GM21717 (cell line): ENCODE measurements around the gene DMTF1.

Experiments
- ATAC-seq: cut with Tn5 transposase; IDR thresholded peaks from one replicate; pipeline ENCODE4 v1.9.1; 2021; ENCODE audit warnings: mild to moderate bottlenecking, moderate library complexity; ENCODE audit not compliant: unreplicated experiment

Gene DMTF1

DNA sequence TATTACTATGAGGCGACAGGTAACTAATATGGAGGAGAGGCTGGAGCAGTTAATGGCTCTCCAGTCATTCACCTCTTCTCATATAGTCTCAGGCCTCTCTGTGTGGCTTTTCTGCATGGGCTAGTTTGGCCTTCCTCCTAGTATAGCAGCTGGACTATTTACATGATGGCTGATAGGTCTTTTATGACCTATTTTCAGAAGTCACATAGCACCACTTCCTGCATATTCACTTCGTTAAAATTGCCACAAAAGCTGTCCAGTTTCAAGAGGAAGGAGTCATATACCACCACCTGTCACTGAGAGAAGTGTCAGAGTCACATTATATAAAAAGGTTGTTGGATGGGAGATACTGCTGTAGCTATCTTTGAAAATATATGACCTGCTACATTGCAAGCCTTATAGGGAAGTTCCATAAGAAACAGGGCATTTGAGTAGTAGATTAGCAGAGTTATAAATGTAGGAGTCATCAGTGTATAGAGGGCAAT lies 8.0 kb upstream of the DMTF1 start:
- peak; percentile 92 for ATAC-seq

GRCh38 chr7:87146740-87147386 lies 5.4 kb upstream of the DMTF1 start:
- no peak for ATAC-seq

DNA sequence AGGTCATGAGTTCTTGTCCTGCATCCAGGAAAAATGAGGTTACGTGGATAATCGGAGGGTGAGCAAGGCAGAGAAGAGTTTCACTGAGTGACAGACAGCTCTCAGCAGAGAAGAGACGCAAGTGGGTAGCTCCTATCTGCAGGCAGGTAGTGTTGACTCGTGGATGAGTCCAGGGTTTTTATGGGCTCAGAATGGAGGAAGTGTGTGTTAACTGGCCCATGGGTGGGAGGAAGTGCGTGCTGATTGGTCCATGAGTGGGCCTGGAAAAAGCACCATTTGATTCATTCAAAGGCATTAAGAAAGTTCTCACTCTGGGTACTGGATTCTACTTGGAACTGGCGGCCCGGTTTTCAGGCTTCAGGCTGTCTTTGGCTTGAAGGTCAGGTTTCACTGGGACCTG lies 4.8 kb upstream of the DMTF1 start:
- no peak for ATAC-seq

DNA sequence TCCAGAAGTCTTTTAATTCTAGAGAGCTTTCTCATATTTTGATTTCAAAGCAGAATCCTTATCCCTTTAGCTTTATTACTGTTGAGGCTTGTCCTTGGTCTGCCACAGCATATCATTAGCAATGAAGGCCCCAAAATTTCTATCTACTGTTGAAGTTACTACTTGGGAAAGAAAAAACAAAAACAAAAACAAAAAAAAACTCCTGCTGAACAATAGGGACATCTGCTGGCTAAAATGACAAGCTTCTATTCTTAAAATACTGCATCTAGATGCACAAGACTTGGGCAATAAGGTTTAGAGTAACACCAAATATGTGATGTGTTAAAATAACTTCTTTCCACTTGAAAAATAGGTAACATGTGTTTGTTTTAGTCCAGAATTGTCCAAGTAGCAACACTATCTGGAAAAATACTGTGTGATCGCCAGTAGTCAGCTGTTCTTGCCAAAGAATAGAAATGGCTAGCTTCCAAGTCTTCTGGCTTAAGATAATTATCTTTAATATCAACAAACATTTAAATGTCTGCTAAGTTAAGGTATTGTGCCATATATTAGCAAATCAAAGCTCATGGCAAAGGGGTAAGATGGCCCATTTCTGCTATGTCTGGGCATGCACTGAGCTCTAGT lies 3.8 kb upstream of the DMTF1 start:
- ATAC-seq: no peak

DNA sequence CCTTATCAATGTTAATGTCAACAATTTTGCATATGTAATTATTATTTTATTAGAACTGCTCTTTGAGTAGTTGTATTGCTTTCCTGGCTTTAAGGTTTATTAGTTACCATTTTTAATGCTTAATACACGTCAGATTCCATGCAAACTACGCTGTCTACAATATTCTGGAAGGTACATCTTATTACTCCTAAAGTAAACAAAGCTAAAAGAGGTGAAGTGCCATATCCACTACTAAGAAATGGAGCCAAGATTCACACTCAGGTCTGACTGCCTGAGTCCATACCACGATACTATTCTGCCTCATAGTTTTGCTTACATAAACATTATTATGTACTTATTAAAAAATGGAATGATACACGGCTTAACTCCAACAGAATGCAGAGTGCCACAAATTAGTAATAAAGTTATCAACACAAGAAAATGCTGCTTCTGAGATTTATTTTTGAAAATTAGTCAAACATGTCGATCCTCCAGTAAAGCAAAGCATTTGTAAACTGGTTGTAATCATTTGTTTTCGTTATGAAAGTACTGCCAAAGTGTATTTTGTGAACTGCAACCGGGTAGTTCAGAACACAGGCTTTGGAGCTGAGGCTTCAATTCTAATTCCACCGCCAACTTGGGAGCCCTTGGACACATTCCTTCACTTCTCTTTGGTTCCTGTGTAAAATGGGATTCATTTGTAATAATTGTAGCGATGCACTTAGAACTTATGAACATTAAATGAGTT lies 1.1 kb upstream of the DMTF1 start:
- no peak for ATAC-seq

DNA sequence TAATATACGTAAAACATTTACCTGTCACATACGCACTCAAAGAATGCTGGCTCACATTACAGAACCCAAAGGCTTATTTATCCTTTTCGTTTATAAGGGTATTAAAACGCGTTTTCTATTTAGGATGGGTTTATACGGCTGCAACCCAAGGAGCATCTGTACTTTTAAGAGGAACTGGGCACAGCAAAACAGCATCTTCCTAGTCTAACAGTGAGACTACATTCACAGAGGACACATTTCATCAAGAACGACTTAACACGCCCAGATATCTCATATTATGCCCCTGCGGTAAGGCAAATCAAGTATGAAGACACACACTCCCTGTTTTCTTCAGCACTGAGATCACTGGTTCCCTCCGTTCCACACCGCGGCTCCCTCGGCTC lies 533 bp upstream of the DMTF1 start:
- ATAC-seq: peak; percentile 36

GRCh38 chr7:87152897-87153641 lies 816 bp downstream of the DMTF1 start:
- ATAC-seq: peak; percentile 18

- no peak for ATAC-seq
These were observed 1.9 kb downstream of the DMTF1 start for GRCh38 chr7:87154166-87154565.

GRCh38 chr7:87154569-87154968 lies 2.3 kb downstream of the DMTF1 start:
- ATAC-seq: no peak

DNA sequence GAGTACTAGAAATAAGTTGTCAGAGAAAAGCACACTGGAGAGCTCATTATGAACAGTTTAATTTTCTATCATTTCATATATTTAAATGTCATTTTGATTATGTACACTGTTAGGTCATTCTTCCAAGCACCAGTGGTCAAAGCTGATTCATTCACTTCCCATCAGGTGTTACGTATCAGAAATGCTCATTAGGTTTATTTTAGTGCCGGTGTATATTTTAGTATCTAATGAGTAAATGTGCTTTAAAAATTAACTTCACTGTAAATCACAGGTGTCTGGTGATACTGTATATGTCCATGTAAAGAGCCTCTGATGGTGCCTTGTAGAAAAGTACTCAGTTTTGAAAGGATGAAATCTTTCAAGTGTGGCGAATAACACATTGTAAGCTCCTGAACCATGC lies 3.5 kb downstream of the DMTF1 start:
- no peak for ATAC-seq

- ATAC-seq: no peak
These were observed 4.5 kb downstream of the DMTF1 start for GRCh38 chr7:87156709-87157108.

DNA sequence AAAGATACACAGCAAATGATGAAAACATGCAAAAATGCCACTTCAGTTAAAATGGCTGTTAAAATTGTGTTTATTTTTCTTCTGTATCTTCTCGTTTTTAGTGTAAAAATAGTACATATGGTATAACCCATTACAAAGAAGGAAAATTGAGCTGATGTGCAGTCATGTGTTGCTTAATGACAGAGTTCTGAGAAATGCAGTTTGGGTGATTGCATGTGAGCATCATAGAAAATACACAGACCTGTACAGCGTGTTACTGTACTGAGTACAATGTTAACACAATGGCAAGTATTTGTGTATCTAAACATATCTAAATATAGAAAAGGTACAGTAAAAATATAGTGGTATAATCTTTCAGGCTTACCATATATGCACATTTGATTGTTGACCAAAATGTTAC lies 7.3 kb downstream of the DMTF1 start:
- ATAC-seq: peak; percentile 40

DNA sequence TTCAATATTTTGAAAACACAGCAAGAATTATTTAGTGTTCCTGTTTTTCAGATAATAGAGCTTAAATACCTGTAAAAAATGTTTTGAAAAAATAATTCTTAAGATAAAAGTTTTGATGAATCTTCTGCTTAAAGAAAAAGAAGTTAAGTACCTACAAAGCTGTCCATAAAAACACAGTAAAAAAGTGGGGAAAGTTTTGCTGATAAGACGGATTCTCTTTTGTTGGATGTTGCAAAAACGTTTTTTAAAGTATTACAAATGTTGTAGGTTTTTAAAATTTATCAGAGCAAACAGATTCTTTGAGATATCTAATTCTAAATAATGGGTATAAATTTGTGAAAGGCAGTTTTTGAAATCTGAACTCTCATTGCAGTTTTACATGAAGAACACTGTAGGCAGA lies 12.2 kb downstream of the DMTF1 start:
- ATAC-seq: no peak

- no peak for ATAC-seq
These were observed 18.6 kb downstream of the DMTF1 start for GRCh38 chr7:87170828-87171227.

DNA sequence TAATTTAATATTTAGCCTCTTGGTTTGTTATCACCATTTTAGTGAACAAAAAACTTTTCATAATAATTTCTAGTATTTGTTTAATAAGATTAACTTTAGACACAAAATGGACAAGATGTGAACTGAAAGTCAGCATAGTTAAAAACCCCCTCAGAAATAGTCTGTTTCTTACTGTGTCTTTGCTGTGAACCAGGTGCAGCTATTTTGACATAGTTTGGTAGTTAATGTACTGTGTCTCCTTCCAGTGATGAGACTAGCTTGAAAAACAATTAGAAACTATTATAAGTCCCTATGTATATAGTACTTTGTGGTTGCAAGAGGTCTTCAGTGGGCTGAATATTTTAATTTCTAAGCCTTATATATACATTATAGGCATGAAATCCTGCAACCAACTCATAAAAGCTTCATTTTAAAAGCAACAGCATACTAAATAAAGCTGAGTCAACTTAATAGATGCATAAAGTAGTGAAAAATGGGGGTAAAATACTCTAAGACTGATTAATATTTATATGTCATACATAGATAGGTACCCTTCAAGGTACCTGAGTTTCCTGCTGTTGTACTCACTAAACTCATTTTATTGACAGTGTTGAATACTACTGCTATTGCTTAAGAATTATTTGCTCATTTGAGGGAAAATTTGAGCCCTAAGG lies 19.2 kb downstream of the DMTF1 start:
- no peak for ATAC-seq

- ATAC-seq: no peak
These were observed 21.2 kb downstream of the DMTF1 start for GRCh38 chr7:87173471-87173870.

GRCh38 chr7:87178320-87178719 lies 26.1 kb downstream of the DMTF1 start:
- no peak for ATAC-seq

DNA sequence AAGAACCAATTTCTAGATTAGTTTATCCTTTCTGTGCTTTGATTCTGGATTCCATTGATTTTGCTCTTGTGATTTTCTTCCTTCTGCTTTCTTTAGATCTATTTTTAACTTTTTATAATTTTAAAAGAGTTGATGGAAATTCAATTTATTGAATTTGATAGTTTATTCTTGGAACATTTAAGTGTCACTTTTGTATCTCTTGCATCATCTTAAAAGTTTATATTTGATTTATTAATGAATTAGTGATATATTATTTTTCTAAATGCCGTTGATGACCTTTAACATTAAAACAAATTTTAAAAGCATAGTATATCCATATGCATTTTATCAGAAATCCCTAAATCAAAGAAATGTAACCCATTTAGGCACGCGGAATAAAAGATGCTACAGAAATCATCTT lies 26.9 kb downstream of the DMTF1 start:
- ATAC-seq: no peak

DNA sequence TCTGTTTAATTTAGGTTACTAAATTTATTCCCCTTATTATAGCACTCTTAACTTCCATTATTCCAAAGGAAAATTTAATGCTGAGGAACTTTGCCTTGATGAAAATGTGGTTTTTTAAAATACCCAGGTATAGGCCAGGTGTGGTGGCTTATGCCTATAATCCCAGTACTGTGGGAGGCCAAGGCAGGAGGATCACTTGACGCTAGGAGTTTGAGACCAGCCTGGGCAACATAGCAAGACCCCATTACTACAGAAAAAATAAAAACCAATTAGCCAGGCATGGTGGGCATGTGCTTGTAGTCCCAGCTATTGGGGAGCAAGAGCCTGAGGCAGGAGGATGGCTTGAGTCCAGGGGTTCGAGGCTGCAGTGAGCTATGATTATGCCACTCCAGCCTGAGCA lies 34.9 kb downstream of the DMTF1 start:
- no peak for ATAC-seq

- ATAC-seq: no peak
These were observed 36.7 kb downstream of the DMTF1 start for GRCh38 chr7:87188930-87189329.

DNA sequence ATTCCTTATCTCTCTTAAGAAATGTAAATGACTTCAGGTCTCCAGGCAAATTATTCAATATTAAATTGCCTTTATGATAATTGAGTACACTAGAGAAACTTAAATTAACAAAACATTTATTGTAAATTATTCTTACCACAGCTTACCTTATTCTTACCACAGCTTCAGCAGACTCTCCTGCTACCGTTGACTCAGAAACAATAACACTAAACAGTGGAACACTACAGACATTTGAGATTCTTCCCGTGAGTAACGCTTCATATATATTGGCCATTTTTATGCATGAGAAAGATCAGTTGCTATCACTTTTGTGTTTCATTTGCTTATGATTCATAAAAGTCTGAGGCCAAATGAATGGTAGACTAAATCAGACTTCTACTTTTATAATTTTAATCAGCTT lies 38.5 kb downstream of the DMTF1 start:
- ATAC-seq: no peak
